HEK293T (cell line): ENCODE results near the gene KIF17.
A peak's percentile ranks its signal among the peaks of the same experiment; 100 is the strongest.

ENCODE experiments used
- CTCF ChIA-PET: fragments of 350-600 bp; formaldehyde crosslinking; extraction: SDS; loops from one replicate; lab custom pipeline; 2021; ENCODE audit warnings: antibody characterized with exemption, inconsistent platforms; lab: Yijun Ruan, JAX
- POLR2A ChIA-PET: fragments of 350-600 bp; formaldehyde crosslinking; extraction: SDS; loops from one replicate; lab custom pipeline; 2020; ENCODE audit warnings: antibody characterized with exemption, inconsistent platforms; lab: Yijun Ruan, JAX
- DNase-seq: peaks from one replicate; pipeline ENCODE4 v3.0.0; 2012; ENCODE audit warnings: mixed read lengths; ENCODE audit errors: extremely low spot score
- ARNT ChIP-seq: fragments of 450-650 bp; IDR thresholded peaks from 2 replicates; pipeline ENCODE4 v1.6.1; 2017; ENCODE audit warnings: mild to moderate bottlenecking
- CTBP1 ChIP-seq: fragments of 450-650 bp; IDR thresholded peaks from 2 replicates; pipeline ENCODE4 v1.6.1; 2016; ENCODE audit warnings: borderline replicate concordance
- ELF4 ChIP-seq: fragments of 450-650 bp; IDR thresholded peaks from 2 replicates; pipeline ENCODE4 v1.6.1; 2017; ENCODE audit warnings: antibody characterized with exemption
- FOXA1 ChIP-seq: fragments of 450-650 bp; IDR thresholded peaks from 2 replicates; pipeline ENCODE4 v1.6.1; 2016; ENCODE audit warnings: mild to moderate bottlenecking
- FOXK2 ChIP-seq: fragments of 450-650 bp; IDR thresholded peaks from 2 replicates; pipeline ENCODE4 v1.6.1; 2016; ENCODE audit warnings: mild to moderate bottlenecking
- HDGF ChIP-seq: fragments of 450-650 bp; IDR thresholded peaks from 2 replicates; pipeline ENCODE4 v1.6.1; 2017; ENCODE audit warnings: antibody characterized with exemption, borderline replicate concordance
- L3MBTL2 ChIP-seq: fragments of 450-650 bp; conservative IDR thresholded peaks from 2 replicates; pipeline ENCODE4 v1.6.1; 2016; ENCODE audit warnings: mild to moderate bottlenecking
- LEF1 ChIP-seq: fragments of 450-650 bp; IDR thresholded peaks from 2 replicates; pipeline ENCODE4 v1.6.1; 2017; ENCODE audit warnings: mild to moderate bottlenecking, borderline replicate concordance
- NFRKB ChIP-seq: fragments of 450-650 bp; IDR thresholded peaks from 2 replicates; pipeline ENCODE4 v1.6.1; 2016; ENCODE audit warnings: mild to moderate bottlenecking, moderate library complexity
- PKNOX1 ChIP-seq: fragments of 450-650 bp; IDR thresholded peaks from 2 replicates; pipeline ENCODE4 v1.6.1; 2016
- SP1 ChIP-seq: fragments of 450-650 bp; IDR thresholded peaks from 2 replicates; pipeline ENCODE4 v1.6.1; 2017
- SUZ12 ChIP-seq: fragments of 450-650 bp; IDR thresholded peaks from 2 replicates; pipeline ENCODE4 v1.6.1; 2016; ENCODE audit warnings: mild to moderate bottlenecking
- TARDBP ChIP-seq: fragments of 450-650 bp; IDR thresholded peaks from 2 replicates; pipeline ENCODE4 v1.6.1; 2016
- ZNF384 ChIP-seq: fragments of 450-650 bp; IDR thresholded peaks from 2 replicates; pipeline ENCODE4 v1.6.1; 2016

The KIF17 gene

DNA sequence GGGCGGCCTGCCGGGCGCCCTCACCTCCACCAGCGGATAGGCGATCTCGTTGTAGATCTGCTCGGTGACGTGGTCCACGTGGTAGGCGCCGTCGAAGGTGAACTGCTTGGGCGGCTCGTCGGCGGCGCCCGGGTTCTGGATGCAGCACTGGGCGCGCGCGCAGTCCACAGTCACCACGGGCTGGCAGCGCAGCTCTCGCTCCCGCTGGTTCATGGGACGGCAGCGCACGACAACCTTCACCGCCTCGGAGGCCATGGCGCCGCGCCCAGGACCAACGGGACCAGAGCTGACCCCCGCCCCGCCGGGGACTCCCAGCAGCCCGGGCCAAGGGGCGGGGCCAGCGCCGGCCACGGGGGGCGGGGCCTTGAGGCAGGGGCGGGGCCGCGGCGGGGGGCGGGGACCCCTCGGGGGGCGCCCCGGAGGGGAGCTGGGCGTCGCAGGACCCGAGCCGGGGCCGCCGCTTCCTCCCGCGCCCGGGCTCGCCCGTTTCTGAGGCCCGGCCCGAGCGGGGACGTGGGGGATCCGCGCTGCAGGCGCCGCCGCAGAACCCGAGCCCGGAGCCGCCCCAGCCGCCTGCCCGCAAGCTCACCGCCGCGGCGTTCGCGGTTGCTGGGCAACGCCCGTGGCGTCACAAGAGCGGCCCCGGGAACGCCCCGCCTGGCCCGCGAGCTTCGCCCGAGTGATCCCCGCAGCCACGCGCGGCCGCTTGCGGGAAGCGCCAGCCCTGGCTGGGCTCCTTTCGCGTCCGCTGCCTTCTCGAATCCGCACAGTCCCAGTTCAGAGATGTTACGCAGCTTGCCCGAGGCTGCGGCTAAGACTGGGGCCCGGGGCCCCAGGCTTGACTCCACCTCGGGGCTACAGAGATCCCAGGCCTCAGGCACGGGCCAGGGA lies at the start of gene KIF17:
TSS of gene KIF17 (minus strand) at position 556 of the 891 bp plus-strand sequence. CDS start at position 255, 301 bp downstream.
- POLR2A ChIA-PET, result interaction anchor here (0.8 to 1.3 kb wide), 4 partner anchors 11 to 71 kb away, joined by 3 to 4 read pairs (median 3); no protein-coding TSS in a partner anchor
- CTCF ChIA-PET, result interaction anchor here (2.4 kb wide), 1 partner anchor 21 kb away, joined by 11 read pairs; no protein-coding TSS in a partner anchor
- peak; percentile 81 for DNase-seq
- TF ChIP-seq L3MBTL2 (peak; percentile 95), ARNT (no peak), FOXA1 (no peak), PKNOX1 (no peak)

GRCh38 chr1:20767271-20767670 lies 49.5 kb upstream of the KIF17 start:
- ChIA-PET POLR2A (interaction anchor here (3.2 kb wide), 1 partner anchor 19 kb away, joined by 12 read pairs; the partner anchor contains the start of gene HP1BP3), CTCF (interaction anchor here (0.6 to 0.9 kb wide), 2 partner anchors 21 to 71 kb away, joined by 3 read pairs; no protein-coding TSS in a partner anchor)
- TF ChIP-seq ELF4, result no peak
- no peak for TF ChIP-seq CTBP1
- no peak for TF ChIP-seq PKNOX1
- no peak for DNase-seq

DNA sequence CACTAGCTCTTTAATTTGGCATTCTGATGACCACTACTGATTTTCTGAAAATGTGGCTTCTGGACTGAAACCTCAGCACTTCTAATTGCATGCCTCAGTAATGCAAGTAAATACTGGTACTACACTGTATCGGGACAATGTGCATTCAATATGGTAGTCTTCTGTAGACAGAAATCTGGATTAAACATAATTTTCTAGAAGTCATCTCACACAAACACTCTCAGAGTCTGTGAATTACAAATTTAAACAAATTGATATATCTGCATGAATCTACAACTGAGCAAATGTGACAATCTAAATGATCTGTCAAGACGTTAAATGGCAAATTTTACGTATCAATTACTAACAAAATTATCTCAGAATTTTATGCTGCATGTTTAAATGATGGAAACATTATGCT lies 45.6 kb upstream of the KIF17 start:
- TF ChIP-seq PKNOX1, result no peak
- DNase-seq, result no peak
- ChIA-PET CTCF (no interaction called here), POLR2A (no interaction called here)

DNA sequence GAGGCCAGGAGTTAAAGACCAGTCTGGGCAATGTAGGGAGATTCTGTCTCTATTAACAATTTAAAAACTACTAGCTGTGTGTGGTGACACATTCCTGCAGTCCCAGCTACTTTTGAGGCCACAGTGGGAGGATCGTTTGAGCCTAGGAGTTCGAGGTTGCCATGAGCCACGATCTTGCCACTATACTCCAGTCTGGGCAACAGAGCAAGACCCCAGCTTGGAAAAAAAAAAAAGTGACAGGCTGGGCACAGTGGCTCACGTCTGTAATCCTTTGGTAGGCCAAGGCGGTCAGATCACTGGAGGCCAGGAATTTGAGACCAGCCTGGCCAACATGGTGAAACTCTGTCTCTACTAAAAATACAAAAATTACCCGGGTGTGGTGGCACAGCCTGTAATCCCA lies 42.5 kb upstream of the KIF17 start:
- CTCF ChIA-PET, result no interaction called here
- POLR2A ChIA-PET, result no interaction called here
- no peak for TF ChIP-seq ZNF384
- no peak for TF ChIP-seq TARDBP
- TF ChIP-seq FOXK2, result no peak
- no peak for TF ChIP-seq HDGF
- TF ChIP-seq SUZ12, result no peak
- no peak for TF ChIP-seq FOXA1
- no peak for TF ChIP-seq L3MBTL2
- TF ChIP-seq NFRKB, result no peak
- no peak for TF ChIP-seq ELF4
- no peak for TF ChIP-seq CTBP1
- TF ChIP-seq LEF1, result no peak
- TF ChIP-seq SP1, result no peak
- TF ChIP-seq PKNOX1, result no peak
- no peak for TF ChIP-seq ARNT
- DNase-seq, result no peak

DNA sequence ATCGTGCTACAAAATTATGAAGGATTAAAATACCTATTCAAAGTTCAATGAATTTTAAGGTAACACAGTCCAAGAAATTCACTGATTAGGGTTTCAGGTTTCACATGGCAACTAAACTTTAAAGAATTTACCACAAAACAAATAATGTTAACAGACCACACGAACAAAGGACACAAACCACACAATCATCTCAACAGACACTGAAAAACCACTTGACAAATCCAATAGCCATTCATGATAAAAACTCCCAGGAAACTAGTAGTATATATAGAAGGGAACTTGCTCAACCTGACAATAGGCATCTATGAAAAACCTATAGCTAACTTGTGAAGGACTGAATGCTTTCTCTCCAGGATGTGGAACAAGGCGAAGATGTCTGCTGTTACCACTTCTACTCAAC lies 35.8 kb upstream of the KIF17 start:
- DNase-seq, result no peak
- no peak for TF ChIP-seq SUZ12
- no peak for TF ChIP-seq LEF1
- no peak for TF ChIP-seq SP1
- TF ChIP-seq ARNT, result no peak
- no peak for TF ChIP-seq TARDBP
- TF ChIP-seq CTBP1, result no peak
- POLR2A ChIA-PET, result no interaction called here
- CTCF ChIA-PET, result no interaction called here

- TF ChIP-seq L3MBTL2 (no peak), CTBP1 (no peak), SP1 (no peak), PKNOX1 (peak; percentile 25; the same call in 1 of the 2 replicates), HDGF (no peak)
- CTCF ChIA-PET, result no interaction called here
- POLR2A ChIA-PET, result no interaction called here
- no peak for DNase-seq
These were observed 33.7 kb upstream of the KIF17 start for GRCh38 chr1:20751462-20751990.
